ENCODE data around the gene EPAS1.
A peak's percentile ranks its signal among the peaks of the same experiment; 100 is the strongest.

Gene EPAS1

DNA sequence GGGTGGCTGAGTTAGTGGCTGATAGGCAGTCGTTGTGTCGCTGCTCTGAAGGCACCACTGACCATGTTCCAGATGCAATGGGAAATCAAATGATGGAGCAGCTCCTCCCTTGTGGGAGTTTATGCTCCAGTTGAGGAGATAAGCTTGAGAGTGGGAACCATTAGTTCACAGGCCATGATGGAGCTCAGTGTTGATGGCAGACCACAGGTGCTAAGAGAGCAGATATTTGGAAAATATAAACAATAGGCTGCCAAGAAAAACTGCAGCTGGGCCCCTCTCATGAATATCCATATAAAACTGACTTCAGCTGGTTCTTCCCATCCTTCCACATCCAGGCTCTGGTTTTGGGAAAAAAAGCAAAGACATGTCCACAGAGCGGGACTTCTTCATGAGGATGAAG, 63.1 kb downstream of the EPAS1 start:
- TF ChIP-seq, protein P1, sequence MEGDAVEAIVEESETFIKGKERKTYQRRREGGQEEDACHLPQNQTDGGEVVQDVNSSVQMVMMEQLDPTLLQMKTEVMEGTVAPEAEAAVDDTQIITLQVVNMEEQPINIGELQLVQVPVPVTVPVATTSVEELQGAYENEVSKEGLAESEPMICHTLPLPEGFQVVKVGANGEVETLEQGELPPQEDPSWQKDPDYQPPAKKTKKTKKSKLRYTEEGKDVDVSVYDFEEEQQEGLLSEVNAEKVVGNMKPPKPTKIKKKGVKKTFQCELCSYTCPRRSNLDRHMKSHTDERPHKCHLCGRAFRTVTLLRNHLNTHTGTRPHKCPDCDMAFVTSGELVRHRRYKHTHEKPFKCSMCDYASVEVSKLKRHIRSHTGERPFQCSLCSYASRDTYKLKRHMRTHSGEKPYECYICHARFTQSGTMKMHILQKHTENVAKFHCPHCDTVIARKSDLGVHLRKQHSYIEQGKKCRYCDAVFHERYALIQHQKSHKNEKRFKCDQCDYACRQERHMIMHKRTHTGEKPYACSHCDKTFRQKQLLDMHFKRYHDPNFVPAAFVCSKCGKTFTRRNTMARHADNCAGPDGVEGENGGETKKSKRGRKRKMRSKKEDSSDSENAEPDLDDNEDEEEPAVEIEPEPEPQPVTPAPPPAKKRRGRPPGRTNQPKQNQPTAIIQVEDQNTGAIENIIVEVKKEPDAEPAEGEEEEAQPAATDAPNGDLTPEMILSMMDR (IDR thresholded peaks at IDR 0.05; ENCODE audit: low read depth, low read length), result no peak
- no peak for DNase-seq (ENCODE audit: extremely low read depth, low read depth)

DNA sequence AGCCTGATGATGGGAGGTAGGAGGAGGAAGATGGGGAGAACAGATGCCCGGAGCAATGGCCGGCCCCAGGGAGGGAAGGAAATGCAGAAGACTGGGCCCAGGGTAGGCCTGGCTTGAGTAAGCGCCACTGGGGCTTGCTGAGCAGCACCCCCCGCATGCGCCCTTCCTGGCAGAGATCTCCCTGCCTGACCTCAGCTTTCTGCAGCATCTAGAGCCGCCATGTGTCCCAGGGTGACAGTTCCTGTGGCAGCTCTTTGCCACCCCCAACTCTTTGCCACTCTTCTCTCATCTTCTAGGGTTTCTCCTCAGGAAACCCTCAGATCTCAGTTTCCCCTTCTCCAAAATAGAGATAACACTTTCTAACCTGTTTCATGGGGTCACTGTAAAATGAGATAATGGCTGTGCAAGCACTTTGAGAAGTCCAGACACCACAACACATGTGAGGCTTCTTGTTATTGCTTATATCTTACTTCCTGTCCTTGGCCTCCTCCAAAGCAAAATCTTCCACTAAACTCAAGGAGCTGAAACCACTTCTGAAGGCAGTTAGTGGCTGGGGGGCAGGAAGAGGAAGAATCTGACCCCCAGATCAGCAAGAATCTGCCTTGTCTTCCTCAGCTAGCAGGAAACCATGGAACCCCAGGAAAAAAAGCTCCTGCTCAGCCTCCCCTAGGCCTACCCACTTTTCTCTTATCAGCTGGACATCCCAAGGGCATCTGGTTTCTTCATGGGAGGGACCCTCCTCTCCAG, 64.9 kb downstream of the EPAS1 start:
- TF ChIP-seq, protein P1 (IDR thresholded peaks at IDR 0.05; ENCODE audit: low read depth, low read length), result no peak
- no peak for DNase-seq (ENCODE audit: extremely low read depth, low read depth)

DNA sequence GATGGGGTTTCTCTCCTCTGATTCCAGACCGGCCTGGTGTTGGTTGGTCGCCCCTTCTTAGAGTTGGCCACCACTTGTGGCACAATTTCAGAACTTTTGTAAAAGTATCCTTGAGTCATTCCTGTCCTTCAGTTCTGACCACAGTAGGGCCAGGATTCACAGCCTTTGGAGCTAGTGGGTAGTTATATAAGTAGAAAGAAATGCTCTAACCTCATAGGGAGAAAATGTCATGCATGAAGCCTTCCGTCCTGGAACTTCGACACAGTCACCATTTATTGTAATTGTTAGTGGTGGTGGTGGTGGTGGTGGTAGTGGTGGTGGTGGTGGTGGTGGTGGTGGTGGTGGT, 65.4 kb downstream of the EPAS1 start:
- no peak for DNase-seq (ENCODE audit: extremely low read depth, low read depth)
- TF ChIP-seq, protein P1 (IDR thresholded peaks at IDR 0.05; ENCODE audit: low read depth, low read length), result no peak

DNA sequence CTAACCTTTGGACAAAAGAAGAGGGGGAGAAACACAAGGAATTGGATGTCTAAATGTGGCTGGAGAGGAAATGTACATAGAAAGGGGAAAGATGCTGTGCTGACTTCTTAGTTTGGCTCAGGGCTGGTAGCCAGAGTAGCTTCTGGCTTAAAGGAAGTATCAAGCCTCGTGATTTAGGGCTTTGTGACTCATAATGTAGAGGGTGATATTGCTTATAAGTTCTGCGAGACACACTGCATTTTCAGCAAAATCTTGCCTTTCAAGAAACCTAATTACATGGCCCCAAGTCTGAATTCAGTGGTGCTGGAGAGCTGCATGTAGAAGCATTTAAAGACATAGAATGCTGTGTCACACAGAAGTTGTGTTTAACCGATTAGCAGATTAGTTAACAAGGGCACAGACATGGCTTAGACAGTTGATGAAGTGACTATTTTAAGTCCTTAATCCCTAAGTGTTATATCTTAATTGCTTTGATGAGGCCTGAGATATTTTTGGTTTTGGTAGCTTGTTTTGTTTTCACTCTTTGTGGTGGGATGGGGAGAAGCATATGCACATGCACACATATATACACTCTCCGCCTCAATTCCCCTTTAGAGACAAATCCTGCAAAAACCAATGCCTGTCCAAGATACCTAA, 66.4 kb downstream of the EPAS1 start:
- TF ChIP-seq, protein P1 (IDR thresholded peaks at IDR 0.05; ENCODE audit: low read depth, low read length), result no peak
- peak; percentile 18 for DNase-seq (ENCODE audit: extremely low read depth, low read depth)

DNA sequence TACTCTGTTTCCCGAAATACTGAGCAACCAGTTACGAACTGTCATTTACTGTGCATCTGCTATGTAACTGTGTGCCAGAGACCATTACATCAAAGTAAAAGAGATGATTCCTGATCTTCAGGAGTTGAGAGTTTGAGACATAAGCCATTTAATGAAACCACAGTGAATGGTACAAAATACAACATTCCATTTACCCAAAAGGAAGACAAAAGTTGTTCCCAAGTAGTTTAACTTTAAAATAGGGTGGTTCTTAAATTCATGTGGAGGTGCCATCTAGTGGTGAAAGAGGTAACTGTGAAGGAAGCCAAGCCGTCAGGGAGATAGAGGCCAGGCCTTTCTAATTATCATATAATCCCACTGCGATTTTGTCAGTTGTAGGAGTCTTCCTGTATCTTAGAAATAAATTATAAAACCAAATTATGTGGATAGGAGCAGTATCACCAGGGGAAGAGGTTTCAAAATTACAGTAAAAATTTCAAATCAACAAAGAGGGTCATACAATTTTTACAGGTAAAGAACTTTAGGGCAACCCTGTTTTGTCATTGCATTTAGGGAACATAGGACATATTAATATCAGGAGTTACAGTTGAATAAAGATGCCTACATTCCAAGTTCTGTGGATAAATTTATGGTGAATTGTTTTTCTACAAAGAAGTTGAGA, 67.7 kb downstream of the EPAS1 start:
- TF ChIP-seq, protein P1 (IDR thresholded peaks at IDR 0.05; ENCODE audit: low read depth, low read length), result peak; percentile 72
- peak; percentile 41 for DNase-seq (ENCODE audit: extremely low read depth, low read depth)

DNA sequence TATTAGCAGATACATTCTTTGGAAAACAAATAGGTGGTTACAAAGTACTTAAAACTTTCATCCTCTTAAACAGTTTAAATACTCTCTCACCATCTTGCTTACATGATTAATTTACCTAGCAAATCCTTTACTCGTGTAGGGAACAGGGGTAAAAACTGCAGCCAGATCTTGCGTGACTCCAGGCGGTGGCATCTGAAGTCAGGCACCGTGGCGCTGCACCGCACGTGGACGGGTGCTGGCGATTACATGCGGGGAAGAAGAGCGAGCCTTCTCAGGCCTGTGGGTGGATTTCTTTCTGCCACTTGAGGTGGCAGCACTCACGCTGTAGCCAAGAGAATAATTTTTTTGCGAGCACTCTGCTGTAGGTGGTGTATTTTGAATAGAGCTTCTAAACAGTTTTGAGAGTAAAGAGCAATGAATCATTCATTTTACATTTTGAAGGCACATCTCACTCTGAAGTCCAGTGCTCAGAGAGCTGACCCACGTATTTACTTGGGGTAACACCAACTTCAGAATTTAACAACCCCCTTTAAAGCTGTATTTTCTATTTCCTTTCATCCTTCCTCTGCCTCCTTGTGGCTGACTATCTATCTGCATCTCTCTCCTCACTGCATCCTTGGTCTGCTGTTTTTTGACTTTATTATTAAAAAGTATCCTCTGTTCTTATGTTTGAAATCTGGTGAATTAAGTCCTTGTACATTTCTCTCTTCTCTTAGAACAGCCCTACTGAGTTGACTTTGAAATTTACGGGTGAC, 68.9 kb downstream of the EPAS1 start:
- no peak for DNase-seq (ENCODE audit: extremely low read depth, low read depth)
- TF ChIP-seq, protein P1 (IDR thresholded peaks at IDR 0.05; ENCODE audit: low read depth, low read length), result peak; percentile 52

All from AG09319 (cell line).